Thyroid gland (tissue), 4 donors: Measurements from ENCODE around the gene PTPRE. TPM values are rescaled to one million over a fixed set of nuclear protein-coding genes. Genes with fewer than 3 reads are reported as not detected.

Source experiments
- DNase-seq, 2 donors: peaks; one replicate each; pipeline ENCODE4 v3.0.0-alpha.2; 2019
- H3K27ac ChIP-seq, 3 donors: fragments of 200-600 bp; sonication (generic); 1 replicate in 2 of 3; 2 replicates in 1 of 3; pipeline ENCODE4 v1.5.1; 2016 to 2019; ENCODE audit warnings: mild to moderate bottlenecking in 1 of 3, moderate library complexity in 1 of 3
- H3K27me3 ChIP-seq: fragments of 200-600 bp; sonication (generic); one replicate; pipeline ENCODE4 v1.5.1; 2019
- H3K36me3 ChIP-seq, 2 donors: fragments of 200-600 bp; sonication (generic); one replicate each; pipeline ENCODE4 v1.5.1; 2016 to 2019
- H3K4me1 ChIP-seq, 2 donors: fragments of 200-600 bp; sonication (generic); one replicate each; pipeline ENCODE4 v1.5.1; 2017 to 2019
- H3K4me3 ChIP-seq, 3 donors: fragments of 200-600 bp; sonication (generic); replicated peaks in 1 of 3; 1 replicate in 2 of 3; 2 replicates in 1 of 3; pipeline ENCODE4 v1.5.1; 2016; ENCODE audit warnings: mild to moderate bottlenecking in 1 of 3
- H3K9me3 ChIP-seq: fragments of 200-600 bp; sonication (generic); one replicate; pipeline ENCODE4 v1.5.1; 2017
- CTCF ChIP-seq, 6 experiments: fragments of 200-600 bp in 3 of 6; fragments of 450-650 bp in 3 of 6; sonication (generic) in 3 of 6; IDR thresholded peaks; one replicate each; pipeline ENCODE4 v1.5.1; 2016 to 2019; ENCODE audit warnings: antibody characterized with exemption in 6 of 6, mild to moderate bottlenecking in 2 of 6, inconsistent platforms in 1 of 6, moderate library complexity in 1 of 6
- POLR2A ChIP-seq, 2 donors: fragments of 450-650 bp; IDR thresholded peaks; one replicate each; pipeline ENCODE4 v1.6.1; 2017; ENCODE audit warnings: antibody characterized with exemption in 2 of 2, mild to moderate bottlenecking in 2 of 2, moderate library complexity in 1 of 2
- WGBS, 2 donors: methylation state at CpG; one replicate each; pipeline ENCODE4 v1.1.5; 2017; 5-methylcytosine and 5-hydroxymethylcytosine counted together
- intact Hi-C: fragments of 100-400 bp; cut with DNase I; formaldehyde crosslinking; loops from one replicate; pipeline ENCODE4 v1.15.1; 2023
- total RNA-seq, 4 donors: library from RNA; depleted of rRNA; stranded (reverse); fragments of >200 nt; gene quantifications; one replicate each; pipeline ENCODE4 v1.2.3, GENCODE V29; 2016

Gene PTPRE
- total RNA-seq, 4 donors from 2014 or later: 16.8 to 25.0 (median 19.4) TPM

GRCh38 chr10:128099901-128100300 lies 193.0 kb downstream of the PTPRE start:
- no peak for DNase-seq
- TF ChIP-seq POLR2A (IDR thresholded peaks at IDR 0.05) (no peak), CTCF (IDR thresholded peaks at IDR 0.05) (no peak)
- Histone ChIP-seq H3K36me3 (no peaks in the 10 kb centered on the region), H3K27ac (no peak overlapping the region), H3K27me3 (no peaks in the 10 kb centered on the region), H3K9me3 (no peaks in the 10 kb centered on the region), H3K4me1 (no peaks in the 10 kb centered on the region), H3K4me3 (no peak overlapping the region)
- intact Hi-C loops: no loop called here
- WGBS, 2 donors: 93 to 98% methylated on average over 10 of the region's 10 CpGs

GRCh38 chr10:128101901-128102300 lies 195.0 kb downstream of the PTPRE start:
- no peak for DNase-seq
- 90 to 98% methylated on average over 1 of the region's 1 CpG for WGBS, 2 donors
- Histone ChIP-seq H3K9me3 (no peaks in the 10 kb centered on the region), H3K27me3 (no peaks in the 10 kb centered on the region), H3K27ac (no peak overlapping the region), H3K4me3 (no peak overlapping the region), H3K36me3 (no peaks in the 10 kb centered on the region), H3K4me1 (no peaks in the 10 kb centered on the region)
- intact Hi-C loops: no loop called here
- TF ChIP-seq POLR2A (IDR thresholded peaks at IDR 0.05) (no peak), CTCF (IDR thresholded peaks at IDR 0.05) (no peak)

- Histone ChIP-seq H3K9me3 (no peaks in the 10 kb centered on the region), H3K4me1 (no peaks in the 10 kb centered on the region), H3K36me3 (no peaks in the 10 kb centered on the region), H3K4me3 (no peak overlapping the region), H3K27me3 (no peaks in the 10 kb centered on the region), H3K27ac (no peak overlapping the region)
- WGBS, 2 donors: 58 to 70% methylated on average over 19 of the region's 19 CpGs
- intact Hi-C loops: no loop called here
- DNase-seq: peak; percentile 48
- TF ChIP-seq POLR2A (IDR thresholded peaks at IDR 0.05): no peak
- TF ChIP-seq CTCF (IDR thresholded peaks at IDR 0.05): no peak
Observed at GRCh38 chr10:128102480-128103228, 195.8 kb downstream of the PTPRE start.

- H3K4me1 ChIP-seq: no peaks in the 10 kb centered on the region
- TF ChIP-seq POLR2A (IDR thresholded peaks at IDR 0.05) (no peak), CTCF (IDR thresholded peaks at IDR 0.05) (no peak)
- H3K27me3 ChIP-seq: no peaks in the 10 kb centered on the region
- no peaks in the 10 kb centered on the region for H3K36me3 ChIP-seq
- WGBS, 2 donors: 78 to 96% methylated on average over 8 of the region's 8 CpGs
- H3K4me3 ChIP-seq: no peak overlapping the region
- no peaks in the 10 kb centered on the region for H3K9me3 ChIP-seq
- intact Hi-C loops: no loop called here
- no peak for DNase-seq
- H3K27ac ChIP-seq: no peak overlapping the region
Observed at GRCh38 chr10:128103229-128103714, 196.4 kb downstream of the PTPRE start.

- DNase-seq: no peak
- TF ChIP-seq CTCF (IDR thresholded peaks at IDR 0.05) (no peak), POLR2A (IDR thresholded peaks at IDR 0.05) (no peak)
- H3K36me3 ChIP-seq: no peaks in the 10 kb centered on the region
- H3K27ac ChIP-seq: no peak overlapping the region
- intact Hi-C loops: no loop called here
- no peaks in the 10 kb centered on the region for H3K27me3 ChIP-seq
- WGBS, 2 donors: 95 to 98% methylated on average over 4 of the region's 4 CpGs
- no peaks in the 10 kb centered on the region for H3K9me3 ChIP-seq
- no peak overlapping the region for H3K4me3 ChIP-seq
- H3K4me1 ChIP-seq: no peaks in the 10 kb centered on the region
Observed at GRCh38 chr10:128105383-128105782, 198.5 kb downstream of the PTPRE start.
